Measurements from ENCODE around the gene CCNYL1. TPM values are rescaled to one million over a fixed set of nuclear protein-coding genes. Genes with fewer than 3 reads are reported as not detected.

Gene CCNYL1
- total RNA-seq, 1 donor from 2014 or later = 24.3 TPM

DNA sequence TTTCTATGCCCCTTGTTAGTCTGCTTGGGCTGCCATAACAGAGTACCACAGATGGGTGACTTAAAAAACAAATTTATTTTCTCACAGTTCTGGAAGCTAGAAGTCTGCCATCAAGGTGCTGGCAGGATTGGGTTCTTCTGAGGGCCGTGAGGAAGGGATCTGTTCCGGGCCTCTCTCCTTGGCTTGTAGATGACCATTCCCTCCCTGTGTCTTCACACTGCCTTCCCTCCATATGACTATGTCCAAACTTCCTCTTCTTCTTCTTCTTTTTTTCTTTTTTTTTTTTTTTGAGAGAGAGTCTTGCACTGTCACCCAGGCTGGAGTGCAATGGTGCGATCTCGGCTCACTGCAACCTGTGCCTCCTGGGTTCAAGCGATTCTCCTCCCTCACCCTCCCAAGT lies 13.1 kb upstream of the CCNYL1 start:
- Mint-ChIP-seq H3K27me3 (ENCODE audit: low read depth) (no peaks in the 10 kb centered on the region), H3K27ac (ENCODE audit: unreplicated experiment) (no peak overlapping the region), H3K4me3 (no peak overlapping the region), H3K4me1 (no peaks in the 10 kb centered on the region), H3K36me3 (ENCODE audit: low read depth) (no peaks in the 10 kb centered on the region), H3K9me3 (no peaks in the 10 kb centered on the region)
- TF ChIP-seq, protein P1, sequence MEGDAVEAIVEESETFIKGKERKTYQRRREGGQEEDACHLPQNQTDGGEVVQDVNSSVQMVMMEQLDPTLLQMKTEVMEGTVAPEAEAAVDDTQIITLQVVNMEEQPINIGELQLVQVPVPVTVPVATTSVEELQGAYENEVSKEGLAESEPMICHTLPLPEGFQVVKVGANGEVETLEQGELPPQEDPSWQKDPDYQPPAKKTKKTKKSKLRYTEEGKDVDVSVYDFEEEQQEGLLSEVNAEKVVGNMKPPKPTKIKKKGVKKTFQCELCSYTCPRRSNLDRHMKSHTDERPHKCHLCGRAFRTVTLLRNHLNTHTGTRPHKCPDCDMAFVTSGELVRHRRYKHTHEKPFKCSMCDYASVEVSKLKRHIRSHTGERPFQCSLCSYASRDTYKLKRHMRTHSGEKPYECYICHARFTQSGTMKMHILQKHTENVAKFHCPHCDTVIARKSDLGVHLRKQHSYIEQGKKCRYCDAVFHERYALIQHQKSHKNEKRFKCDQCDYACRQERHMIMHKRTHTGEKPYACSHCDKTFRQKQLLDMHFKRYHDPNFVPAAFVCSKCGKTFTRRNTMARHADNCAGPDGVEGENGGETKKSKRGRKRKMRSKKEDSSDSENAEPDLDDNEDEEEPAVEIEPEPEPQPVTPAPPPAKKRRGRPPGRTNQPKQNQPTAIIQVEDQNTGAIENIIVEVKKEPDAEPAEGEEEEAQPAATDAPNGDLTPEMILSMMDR (conservative IDR thresholded peaks at IDR 0.05) = no peak
- no peak for DNase-seq (ENCODE audit: low read depth, low spot score)

DNA sequence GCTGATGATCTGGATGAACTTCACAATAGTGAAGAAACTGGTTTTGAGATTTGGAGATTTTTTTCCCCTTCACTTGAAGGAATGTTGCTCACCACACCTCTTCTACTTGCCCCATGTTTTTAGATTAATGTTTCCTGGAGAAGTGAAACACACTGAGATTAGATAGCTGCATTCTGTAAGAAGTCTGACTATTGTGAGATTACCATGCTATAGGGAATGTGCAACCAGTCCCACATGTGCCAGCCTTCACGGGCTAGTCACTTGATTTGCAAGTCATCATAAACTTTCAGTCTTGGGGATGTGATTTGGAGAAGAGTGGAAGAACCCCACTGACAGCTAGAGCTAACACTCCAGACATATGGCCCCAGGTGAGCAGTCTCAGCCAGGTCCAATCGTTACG lies 7.4 kb upstream of the CCNYL1 start:
- Mint-ChIP-seq H3K4me3 (no peak overlapping the region), H3K27me3 (ENCODE audit: low read depth) (peaks cover 2% of the 10 kb centered on the region), H3K27ac (ENCODE audit: unreplicated experiment) (no peak overlapping the region), H3K9me3 (no peaks in the 10 kb centered on the region), H3K36me3 (ENCODE audit: low read depth) (no peaks in the 10 kb centered on the region), H3K4me1 (no peaks in the 10 kb centered on the region)
- DNase-seq (ENCODE audit: low read depth, low spot score) = no peak
- TF ChIP-seq, protein P1 (conservative IDR thresholded peaks at IDR 0.05) = no peak

DNA sequence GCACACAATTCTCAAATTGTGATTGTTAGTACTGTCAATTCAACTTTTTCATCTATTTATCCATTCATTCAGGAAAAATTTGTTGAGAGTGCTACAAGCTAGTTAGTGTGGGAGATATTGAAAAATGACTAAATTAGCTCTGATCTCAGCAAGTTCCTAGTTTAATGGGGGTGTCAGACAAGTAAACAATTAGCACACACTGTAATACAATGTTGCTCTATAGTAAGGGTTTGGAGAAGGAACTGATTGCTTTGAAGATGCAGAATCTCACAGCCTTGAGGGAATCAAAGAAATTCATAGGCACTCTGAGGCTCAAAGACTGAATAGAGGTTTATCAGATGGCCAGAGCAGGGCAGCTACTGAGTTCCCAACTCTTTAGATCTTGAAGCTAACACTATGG lies 6.8 kb upstream of the CCNYL1 start:
- Mint-ChIP-seq H3K9me3 (no peaks in the 10 kb centered on the region), H3K4me1 (no peaks in the 10 kb centered on the region), H3K4me3 (no peak overlapping the region), H3K27ac (ENCODE audit: unreplicated experiment) (no peak overlapping the region), H3K36me3 (ENCODE audit: low read depth) (no peaks in the 10 kb centered on the region), H3K27me3 (ENCODE audit: low read depth) (peaks cover 2% of the 10 kb centered on the region)
- TF ChIP-seq, protein P1 (conservative IDR thresholded peaks at IDR 0.05) = no peak
- DNase-seq (ENCODE audit: low read depth, low spot score) = no peak

DNA sequence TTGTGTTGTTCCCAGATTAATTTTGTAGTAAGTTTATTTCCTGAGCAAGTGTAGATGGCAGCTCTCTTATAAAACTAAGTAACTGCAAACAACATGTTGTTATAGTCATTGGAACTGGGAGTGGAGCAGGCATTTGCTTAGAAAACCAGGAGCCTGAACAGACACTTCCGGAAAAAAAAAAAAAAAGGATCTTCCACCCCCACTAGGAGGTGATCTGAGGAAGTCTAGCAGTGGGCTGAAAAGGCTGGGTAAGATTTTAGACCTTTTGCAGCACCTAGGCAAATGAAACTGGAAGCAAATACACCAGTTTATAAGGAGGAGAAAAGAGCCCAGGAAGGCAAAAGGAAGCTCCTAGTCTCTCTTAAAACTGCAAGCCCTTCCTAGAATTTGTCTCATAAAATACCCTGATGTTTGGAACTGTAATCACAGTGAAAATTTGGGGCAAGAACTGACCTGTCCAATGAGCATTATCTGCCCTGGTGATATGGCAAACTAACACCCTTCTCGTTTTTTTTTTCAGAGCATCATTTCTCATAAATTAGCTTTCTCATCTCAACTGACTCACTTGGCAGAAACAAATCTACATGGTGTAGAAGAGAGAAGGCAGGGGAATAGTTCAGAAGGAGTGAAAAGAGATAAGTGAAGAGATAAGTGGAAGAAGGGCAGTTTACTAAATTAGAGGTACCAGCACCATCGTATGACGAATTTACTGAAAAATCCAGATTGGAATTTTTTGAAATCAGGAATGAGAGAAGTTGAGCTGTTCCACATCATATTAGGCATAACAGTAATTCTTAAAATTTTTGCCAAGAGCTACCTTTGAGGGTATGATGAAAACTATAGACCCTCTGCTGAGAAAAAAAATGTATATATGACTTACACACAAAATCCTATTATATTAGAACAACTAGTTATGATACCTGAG lies 4.2 kb upstream of the CCNYL1 start:
- H3K4me1 Mint-ChIP-seq = peaks cover 5% of the 10 kb centered on the region
- TF ChIP-seq, protein P1 (conservative IDR thresholded peaks at IDR 0.05) = no peak
- H3K27ac Mint-ChIP-seq (ENCODE audit: unreplicated experiment) = no peak overlapping the region
- H3K27me3 Mint-ChIP-seq (ENCODE audit: low read depth) = peaks cover 2% of the 10 kb centered on the region
- no peaks in the 10 kb centered on the region for H3K36me3 Mint-ChIP-seq (ENCODE audit: low read depth)
- no peaks in the 10 kb centered on the region for H3K9me3 Mint-ChIP-seq
- H3K4me3 Mint-ChIP-seq = peak overlapping the region; percentile 5
- DNase-seq (ENCODE audit: low read depth, low spot score) = no peak

DNA sequence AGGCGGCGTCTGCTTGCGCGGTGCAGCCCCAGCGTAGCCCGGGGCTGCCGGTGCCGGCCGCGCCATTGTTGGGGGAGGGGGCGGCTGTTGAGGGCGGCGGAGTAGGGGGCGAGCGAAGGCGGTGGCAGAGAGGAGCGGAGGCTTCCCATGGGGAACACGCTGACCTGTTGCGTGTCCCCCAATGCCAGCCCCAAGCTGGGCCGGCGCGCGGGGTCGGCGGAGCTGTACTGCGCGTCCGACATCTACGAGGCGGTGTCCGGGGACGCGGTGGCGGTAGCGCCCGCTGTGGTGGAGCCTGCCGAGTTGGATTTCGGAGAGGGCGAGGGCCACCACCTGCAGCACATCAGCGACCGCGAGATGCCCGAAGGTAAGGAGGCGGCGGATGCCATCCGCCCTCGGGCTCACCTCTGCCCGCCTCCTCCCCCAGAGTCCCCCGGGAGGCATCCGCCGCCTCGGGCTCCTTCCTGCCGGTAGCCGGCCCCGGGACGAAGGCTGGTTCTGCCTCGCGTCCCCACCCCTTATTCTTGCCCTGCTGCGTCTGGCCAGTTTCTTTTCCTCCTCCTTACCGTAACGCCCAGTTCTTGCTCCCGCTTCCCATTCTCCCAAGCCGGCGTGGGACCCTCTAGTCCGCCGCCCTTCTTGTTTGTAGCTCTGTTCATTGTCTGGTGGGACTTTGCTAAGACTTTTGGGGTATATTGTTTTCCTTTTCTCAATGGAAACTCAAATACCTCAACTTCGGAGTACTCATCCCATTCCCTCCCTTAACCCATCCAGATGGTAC lies 500 bp downstream of the CCNYL1 start:
- H3K9me3 Mint-ChIP-seq = no peaks in the 10 kb centered on the region
- H3K4me1 Mint-ChIP-seq = peaks cover 20% of the 10 kb centered on the region
- peak; percentile 41 for DNase-seq (ENCODE audit: low read depth, low spot score)
- peaks cover 2% of the 10 kb centered on the region for H3K36me3 Mint-ChIP-seq (ENCODE audit: low read depth)
- H3K4me3 Mint-ChIP-seq = peak overlapping the region; percentile 96
- H3K27me3 Mint-ChIP-seq (ENCODE audit: low read depth) = peaks cover 2% of the 10 kb centered on the region
- H3K27ac Mint-ChIP-seq (ENCODE audit: unreplicated experiment) = peak overlapping the region; percentile 65
- TF ChIP-seq, protein P1 (conservative IDR thresholded peaks at IDR 0.05) = no peak
